GM20431 (cell line): ENCODE results near the gene RBBP8NL.

Experiments used
- in situ Hi-C: fragments of 300-500 bp; cut with MseI, MboI; formaldehyde crosslinking; loops from one replicate; pipeline ENCODE4 v1.15.0; 2020; ENCODE audit warnings: low sequenced_read_pairs; ENCODE audit not compliant: unreplicated experiment

Gene RBBP8NL

DNA sequence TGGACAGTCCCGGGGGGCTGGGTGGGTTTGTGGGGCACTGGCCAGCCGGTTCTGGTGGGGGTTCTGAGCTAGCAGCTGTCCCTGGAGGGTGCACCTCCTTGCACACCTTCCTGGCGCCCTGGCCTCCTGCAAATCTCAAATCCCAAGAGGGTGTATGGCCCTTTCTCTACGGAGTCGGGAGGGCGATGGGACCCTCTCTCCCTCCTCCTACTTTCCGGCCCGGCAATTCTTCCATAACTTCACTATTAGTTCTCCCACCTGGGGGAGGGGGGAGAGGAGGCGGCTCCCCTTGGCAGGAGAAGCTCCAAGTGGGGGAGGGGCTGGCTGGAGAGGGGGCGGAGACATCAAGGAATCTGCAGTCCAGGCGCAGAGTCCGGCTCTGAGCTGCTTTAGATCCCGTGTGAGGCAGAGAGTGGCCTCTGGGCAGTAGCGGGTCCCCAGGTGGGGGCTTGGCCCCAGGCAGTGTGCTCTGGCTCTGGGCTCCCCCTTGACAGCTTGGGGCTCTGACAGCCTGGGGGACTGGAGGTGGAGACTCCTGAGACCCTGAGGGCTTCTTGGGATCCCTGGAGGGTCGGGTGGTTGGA, 58.9 kb downstream of the RBBP8NL start:
- in situ Hi-C loops = no loop called here

DNA sequence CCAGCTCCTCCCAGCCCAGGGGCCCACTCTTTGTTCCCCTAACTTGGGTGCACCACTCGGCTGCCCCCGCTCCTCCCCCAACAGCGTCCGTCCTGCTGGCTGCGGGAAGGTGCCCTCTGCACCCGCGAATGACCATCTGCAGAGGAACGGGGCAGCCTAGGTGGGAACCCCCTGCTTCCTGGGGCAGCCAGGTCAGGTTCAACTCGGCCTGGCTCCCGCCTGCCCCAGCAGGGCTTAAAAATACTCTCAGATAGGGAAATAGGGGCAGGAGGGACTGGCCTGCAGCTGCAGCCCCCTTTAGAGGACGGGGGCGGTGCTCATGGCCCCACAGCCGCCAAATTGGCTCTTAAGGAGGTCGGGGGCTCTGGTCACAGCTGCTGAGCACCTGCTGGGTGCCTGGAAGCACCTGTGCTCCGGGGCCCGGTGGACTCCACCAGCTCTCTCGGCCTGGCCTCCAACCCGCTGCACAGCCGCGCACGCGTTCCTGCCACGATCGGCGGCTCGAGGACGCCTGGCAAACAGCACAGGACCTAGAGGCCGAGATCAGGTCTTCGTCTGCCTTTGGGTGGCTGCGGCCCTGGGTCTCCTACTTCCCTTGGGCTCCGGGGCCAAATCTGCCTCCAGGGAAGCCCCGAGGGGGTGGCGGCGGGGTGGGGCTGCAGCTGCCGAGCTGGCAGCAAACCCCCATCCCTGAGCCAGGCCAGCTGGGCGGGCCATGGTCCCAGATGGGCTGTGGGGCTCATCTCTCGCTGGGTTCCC, 59.5 kb downstream of the RBBP8NL start:
- in situ Hi-C loops = no loop called here

DNA sequence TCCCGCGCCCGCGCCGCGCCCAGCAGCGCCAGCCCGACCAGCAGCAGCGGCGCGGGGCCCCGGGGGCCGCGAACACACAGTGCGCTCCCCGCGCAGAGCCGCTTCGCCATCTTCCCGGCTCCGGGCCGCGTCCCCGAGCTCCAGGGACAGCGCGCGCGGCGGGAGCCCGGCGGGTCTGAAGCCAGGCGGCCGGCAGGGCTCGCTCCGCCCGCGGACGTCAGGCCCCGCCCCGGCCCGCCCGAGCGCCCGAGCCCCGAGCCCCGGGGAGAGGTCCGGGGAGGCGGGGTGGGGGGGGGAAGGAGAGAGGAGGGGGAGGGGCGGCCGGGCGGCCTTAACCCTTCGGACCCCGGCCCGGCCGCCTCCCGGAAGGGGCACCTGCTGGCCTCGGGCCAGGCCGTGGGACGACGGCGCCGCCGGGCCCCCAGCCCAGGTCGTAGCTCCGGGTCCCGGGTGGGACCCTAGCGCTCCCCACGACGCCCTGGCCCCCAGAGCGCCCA, 60.2 kb downstream of the RBBP8NL start, which contains the start of gene LAMA5:
Gene LAMA5 (minus strand): TSS at position 177 of the 497 bp plus-strand sequence. CDS start 67 bp downstream, at position 110.
- in situ Hi-C loops = no loop called here

DNA sequence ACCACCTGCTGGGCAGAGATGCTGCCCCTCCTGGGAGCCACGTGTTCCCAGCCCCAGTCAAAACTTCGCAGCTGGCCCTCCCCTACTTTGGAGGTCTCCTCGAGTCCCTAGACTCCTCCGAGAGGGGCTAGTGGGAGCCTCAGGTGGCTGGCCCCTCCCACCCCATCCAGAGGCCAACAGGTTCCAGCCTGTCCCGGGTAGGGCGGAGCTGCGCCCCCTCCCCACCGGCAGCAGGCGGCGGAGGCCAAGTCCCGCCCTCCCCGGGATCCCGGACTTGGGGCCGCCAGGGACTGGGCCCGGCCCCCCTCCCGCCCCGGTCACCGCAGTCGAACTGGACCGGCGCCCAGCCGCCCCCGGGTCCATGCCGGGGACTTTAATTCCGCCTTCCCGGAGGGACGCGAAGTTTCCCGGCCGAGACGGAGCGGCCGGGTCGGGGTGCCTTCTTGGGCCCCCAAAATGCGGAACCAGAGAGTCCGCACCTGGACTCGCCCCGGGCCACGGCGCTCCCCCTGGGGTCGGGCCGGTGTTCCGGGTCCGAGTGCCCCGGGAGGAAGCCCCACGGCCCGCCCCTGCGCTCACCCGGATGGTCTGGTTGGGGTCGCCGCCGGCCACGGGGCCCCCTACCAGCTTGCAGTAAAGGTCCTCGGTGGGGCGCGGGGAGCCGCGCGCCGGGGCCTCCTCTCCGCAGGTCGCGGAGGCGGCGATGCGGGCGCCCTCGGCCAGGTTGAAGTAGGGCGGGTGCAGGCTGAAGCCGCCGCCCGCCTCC, 60.8 kb downstream of the RBBP8NL start:
- in situ Hi-C loops = no loop called here

DNA sequence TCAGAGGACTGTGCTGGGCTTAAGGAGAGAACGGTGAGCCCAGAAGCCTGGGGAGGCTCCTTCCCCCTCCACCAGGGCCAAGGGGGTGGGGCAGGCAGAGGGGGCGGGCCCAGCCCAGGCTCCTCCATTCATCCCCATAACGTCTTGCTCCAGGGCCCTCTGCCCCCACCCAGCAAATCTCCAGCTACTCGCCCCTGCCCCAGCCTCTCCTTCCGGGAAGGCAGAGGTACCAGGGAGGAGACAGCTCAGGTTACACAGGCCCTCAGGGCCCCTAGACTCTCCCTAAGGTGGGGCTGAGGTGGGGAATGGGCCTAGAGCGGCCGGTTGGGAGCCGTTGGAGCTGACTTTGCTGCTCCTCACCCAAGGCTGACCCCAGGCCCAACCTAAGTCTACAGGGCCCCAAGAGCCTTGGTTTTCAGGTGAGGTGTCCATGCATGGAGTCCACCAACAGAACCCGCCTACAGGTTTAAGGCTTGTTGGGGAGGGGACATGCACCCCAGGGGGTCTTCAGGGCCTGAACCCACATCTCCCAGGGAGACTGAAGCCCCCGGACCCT, 61.4 kb downstream of the RBBP8NL start:
- in situ Hi-C loops = no loop called here

DNA sequence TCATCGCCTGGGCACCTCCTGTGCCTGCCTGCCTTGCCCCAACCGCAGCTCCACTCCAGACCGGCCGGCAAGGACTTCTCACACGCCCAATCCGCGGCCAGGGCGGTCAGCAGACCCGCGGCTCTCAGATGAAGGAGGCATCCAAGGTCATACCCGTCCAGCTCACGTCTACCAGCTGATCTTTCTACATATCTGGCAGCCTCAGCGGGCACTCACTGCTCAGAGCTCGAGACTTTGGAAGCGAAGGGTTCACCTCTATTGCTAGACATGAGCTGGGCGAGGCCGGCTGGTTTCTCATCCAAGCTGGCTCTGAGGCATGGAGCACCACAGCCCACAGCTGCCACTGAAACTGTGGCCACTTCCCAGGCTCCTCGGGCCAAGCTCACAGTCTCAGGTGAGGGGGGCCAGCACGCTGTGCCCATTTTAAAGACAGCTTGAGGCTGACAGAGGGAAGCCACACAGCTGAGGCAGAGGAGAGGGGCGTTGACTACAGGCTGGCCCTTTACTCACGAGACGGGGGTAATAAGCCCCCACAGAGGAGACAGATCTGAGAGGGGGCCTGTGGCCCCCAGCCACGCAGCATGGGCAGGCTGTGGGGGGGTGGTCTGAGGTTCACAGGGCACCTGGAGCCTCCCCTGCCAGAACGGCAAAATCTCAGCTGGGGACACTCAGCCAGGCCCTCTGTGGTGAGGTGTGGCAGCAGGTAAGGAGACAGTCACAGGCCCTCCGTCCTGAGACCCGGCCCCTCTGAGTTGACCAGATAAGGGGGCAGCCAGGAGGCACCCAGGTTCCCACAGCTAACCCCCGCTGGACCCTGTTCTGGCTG, 62.2 kb downstream of the RBBP8NL start:
- in situ Hi-C loops = no loop called here

DNA sequence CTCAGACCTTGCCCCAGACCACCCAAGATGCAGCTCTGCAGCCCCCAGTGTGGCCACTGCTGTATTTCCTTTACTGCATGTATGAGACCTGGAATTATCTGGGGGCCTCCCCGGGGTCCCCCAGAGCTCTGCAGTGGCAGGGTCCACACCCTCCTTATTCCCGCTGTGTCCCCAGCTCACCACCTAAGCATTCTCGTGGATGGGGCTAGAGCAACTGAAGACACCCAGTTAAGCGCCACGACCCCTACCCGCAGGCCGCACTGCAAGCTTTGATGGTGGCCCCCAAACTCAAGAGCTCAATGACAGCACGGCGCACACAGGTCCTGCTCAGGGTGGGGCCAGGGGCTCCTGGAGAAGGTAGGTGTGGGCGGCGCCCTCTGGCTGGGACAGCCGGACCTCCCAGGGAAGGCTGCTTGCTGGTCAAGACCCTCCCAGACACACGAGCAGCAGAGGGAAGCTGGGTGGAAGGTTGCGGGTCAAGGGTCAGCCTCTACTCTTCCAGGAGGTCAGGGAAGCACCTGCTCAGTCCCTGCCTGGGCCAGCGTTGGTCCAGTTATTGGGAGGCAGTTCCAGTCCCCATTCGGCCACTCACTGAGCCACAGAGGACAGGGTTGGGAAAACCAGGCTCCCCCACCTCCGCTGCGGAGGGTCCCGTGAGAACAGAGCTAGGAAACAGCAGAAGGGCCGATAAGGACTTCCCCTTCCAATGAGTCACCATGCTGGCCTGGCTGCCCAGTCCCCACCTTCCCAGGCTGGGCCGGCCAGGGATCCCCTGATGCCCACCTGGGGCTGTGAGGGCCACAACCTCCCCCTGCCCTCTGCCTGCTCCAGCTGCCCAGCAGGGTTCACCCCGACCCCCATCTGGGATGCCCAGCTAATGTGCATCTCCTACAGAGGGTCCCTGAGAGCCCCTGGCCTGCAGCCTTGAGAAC, 63.2 kb downstream of the RBBP8NL start:
- in situ Hi-C loops = no loop called here

DNA sequence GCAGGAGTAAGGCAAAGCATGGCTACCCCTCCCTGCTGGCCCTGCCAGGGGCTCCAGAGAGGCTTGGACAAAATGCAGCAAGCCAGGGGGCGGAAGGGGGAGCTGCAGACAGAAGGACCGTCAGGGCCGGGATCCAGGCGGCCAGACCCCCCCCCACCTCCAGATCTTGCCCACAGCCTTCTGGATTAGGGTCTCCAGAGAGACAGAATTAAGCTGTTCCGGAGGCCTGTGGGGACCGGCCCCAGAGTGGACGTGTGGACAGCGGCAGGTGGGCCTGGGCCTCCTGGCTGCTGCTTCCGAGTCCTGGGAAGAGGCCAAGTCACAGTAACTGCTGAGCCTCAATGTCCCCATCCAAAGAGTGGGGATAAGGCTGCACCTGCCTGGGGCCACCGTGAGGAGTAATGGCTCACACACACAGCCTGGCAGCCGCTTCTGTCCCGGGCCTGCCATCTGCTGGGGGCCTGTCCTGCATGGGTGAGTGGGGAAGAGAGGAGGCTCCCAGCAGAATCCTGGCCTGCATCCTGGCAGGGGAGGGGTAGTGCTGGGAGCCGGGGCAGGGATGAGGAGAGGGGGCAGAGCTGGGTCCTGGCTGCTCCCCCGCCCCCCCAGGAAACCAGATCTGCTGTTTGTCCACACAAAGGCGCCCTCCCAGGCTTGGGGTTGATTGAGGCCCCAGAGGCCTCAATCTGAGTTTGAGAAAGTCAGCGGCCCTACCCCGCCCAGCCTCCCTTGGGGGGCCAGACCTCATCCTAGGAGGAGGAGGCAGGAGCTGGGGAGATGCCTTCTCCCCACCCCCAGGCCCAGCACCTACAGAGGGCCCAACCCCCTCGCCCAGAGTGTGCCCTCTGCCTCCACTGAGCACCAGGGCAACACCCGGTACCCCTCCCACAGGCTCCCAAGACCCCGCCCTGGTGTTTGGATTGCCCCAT, 64.1 kb downstream of the RBBP8NL start:
- in situ Hi-C loops = no loop called here

DNA sequence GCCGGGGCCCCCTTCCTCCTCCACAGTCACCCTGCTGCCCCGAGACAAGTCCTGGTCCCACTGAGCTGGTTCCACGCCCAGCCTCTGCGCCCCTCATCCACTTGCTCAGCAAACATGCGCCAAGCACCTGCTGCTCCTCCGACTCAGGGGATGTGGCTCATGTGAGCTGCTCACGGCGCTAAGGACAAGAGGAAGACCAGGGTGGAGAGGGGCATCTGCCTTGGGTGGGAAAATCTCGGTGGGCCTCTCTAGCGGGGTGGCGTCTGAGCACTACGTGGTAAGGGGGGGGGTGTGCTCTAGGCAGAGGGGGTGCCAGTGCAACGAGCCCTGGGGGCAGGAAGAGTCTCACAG, 64.8 kb downstream of the RBBP8NL start:
- in situ Hi-C loops = no loop called here

DNA sequence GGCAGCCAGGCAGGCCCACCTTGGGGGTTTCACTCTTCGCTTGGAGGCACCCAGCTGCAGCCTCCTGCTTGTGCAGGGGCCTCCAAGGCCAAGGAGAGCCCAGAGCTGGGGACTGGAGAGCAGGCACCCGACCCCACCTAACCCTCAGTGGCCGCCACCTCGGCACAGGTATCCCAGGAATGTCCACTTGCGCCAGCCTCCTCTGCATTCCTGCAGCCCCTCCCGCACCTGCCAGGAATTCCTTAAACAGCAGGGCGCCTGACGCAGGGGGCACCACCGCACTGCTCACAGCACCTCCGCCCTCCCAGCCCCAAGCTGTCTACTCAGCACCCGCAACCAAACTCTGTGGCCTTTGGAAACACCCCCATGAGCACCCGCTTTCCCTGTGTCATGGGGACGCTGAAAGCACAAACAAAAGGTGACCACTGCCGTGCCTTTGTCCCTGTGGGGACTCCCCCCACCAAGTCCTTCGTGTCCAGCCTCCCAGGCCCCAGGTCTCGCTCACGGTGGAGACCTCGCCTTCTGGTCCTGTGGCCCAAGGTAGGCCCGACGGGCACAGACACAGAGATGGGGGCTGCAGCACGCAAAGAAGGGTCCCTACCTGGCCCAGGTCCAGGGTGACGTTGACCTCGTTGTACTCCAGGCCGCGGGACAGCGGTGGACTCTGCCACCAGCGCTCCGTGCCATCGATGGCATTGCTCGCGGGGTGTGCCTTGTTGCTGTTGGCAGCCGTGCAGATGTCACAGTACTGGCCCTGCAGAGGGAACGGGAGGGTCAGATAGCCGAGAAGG, 65.3 kb downstream of the RBBP8NL start:
- in situ Hi-C loops = no loop called here

DNA sequence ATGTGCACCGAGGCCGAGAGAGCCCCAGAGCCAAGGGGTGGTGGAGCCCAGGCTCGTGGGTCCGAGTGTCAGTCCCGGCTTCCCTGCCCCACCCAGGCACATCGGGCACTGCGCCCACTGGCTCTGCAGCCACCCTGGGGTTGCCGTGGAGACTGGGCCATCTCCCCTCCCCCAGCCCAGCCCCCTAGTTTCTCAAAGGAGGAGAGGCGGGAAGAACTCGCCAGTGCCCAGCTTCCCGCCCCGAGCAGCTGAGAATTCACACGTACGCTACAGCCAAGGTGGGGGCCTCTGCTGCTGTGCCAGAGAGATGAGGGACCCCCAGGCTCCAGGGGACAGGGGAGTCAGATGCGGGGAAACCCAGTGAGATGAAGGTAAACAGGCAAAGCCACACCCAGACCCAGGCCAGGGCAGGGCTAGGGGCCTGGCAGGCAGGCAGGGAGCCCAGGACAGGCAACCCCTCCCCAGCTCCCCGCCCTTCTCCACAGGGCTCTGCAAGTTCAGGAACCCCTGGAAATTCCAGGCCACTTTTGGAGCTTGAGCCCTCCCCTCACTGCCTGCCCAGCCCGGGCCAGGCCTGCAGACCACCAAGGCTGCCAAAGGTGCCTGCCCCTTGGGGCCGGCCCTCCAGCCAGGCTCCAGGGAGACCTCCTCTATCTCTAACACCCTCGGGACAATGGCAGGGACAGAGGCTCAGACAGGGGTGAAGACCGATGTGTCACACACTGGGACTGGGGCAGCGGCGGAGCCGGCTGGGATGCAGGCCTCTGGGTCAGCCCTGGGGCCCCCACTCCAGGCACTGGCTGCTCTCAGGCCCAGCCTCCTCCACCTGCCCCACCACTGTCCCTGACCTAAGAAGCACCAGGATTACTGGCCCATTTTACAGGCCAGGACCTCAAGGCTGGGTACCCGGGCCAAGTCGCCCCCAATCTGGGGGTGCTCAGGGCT, 66.2 kb downstream of the RBBP8NL start:
- in situ Hi-C loops = no loop called here
